Measurements from ENCODE around the gene EPB41L5. TPM values are rescaled to one million over a fixed set of nuclear protein-coding genes. Genes with fewer than 3 reads are reported as not detected.
"Not testable (repeated sequence)": the region's sequence is repeated elsewhere in the genome, so short reads cannot be mapped to it uniquely, and the experiment has no call there.

EPB41L5 gene
- total and polyA plus RNA-seq, 5 experiments from 2014 or later: 3.4 to 12.3 (median 4.4) TPM

GRCh38 chr2:120034621-120035020 is 21.7 kb downstream of the EPB41L5 start:
- H3K27me3 Mint-ChIP-seq: no peaks in the 10 kb centered on the region
- H3K4me1 Mint-ChIP-seq: peaks cover 3 to 6% (median 5%) of the 10 kb centered on the region in 4 donors
- no peak for DNase-seq
- no peak for ATAC-seq
- peaks cover 0 to 10% (median 0%) of the 10 kb centered on the region in 3 donors for H3K36me3 Mint-ChIP-seq
- no peak overlapping the region for H3K4me3 Mint-ChIP-seq
- no peak overlapping the region for H3K27ac Mint-ChIP-seq
- POLR2A ChIA-PET: interaction anchor here (1.0 kb wide), 1 partner anchor 21 kb away, joined by 4 read pairs; the partner anchor contains the start of gene EPB41L5
- H3K9me3 Mint-ChIP-seq: peaks cover 0 to 9% (median 0%) of the 10 kb centered on the region in 9 donors

- H3K27me3 Mint-ChIP-seq: no peaks in the 10 kb centered on the region
- no peak overlapping the region for H3K27ac Mint-ChIP-seq
- ATAC-seq: no peak
Measured at GRCh38 chr2:120036145-120036544, 23.3 kb downstream of the EPB41L5 start.

GRCh38 chr2:120037995-120038541 is 25.2 kb downstream of the EPB41L5 start:
- Mint-ChIP-seq H3K9me3 (peaks cover 0 to 9% (median 0%) of the 10 kb centered on the region in 9 donors), H3K27ac (no peak overlapping the region), H3K4me3 (no peak overlapping the region), H3K27me3 (no peaks in the 10 kb centered on the region), H3K4me1 (peaks cover 0 to 7% (median 3%) of the 10 kb centered on the region in 4 donors), H3K36me3 (peaks cover 5 to 7% (median 6%) of the 10 kb centered on the region in 3 donors)
- POLR2A ChIA-PET: no interaction called here
- no peak for ATAC-seq
- DNase-seq: no peak

More at GRCh38 chr2:120036145-120036544, 23.3 kb downstream of the EPB41L5 start:
- Mint-ChIP-seq H3K4me3 (no peak overlapping the region), H3K36me3 (peaks cover 0 to 4% (median 0%) of the 10 kb centered on the region in 3 donors), H3K9me3 (peaks cover 0 to 9% (median 0%) of the 10 kb centered on the region in 9 donors), H3K4me1 (peaks cover 2 to 4% (median 4%) of the 10 kb centered on the region in 4 donors)
- no peak for DNase-seq
- POLR2A ChIA-PET: no interaction called here

DNA sequence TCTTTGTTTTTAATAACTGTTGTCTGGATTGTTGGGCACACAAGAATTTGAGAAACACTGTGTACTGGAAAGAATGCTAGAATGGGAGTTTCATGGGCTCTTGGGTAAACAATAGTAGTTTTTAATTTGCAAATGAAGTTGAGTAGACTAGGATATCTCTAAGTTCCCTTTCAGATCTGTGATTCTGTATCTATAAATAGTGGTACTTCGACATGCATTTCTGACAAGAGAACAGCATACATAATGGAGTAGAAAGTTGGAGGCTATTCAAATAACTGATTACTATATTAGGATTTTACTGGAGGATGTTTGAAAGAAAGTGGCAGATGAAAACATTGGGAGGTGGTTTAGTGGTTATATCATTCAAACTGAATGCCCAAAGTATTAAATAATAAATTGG is 29.5 kb downstream of the EPB41L5 start:
- Mint-ChIP-seq H3K27me3 (no peaks in the 10 kb centered on the region), H3K4me1 (peaks cover 0 to 22% (median 3%) of the 10 kb centered on the region in 4 donors)

DNA sequence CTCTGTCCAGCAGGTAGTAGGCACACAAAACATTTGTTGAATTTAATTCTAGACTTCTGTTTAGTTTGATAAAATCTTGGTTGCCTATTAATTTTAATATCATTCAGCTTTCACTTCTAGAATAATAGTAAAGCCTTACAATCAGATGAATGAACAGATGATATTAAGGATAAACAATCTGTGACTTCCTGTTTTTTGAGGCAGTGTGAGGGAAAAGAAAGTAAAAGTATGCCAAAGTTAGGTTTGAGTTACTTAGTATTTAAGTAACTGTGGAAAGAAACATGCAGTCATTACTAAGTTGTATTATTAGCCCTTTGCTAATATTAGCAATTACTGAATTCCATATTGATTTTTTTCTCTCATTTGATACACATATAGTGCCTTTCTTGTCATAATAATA is 31.5 kb downstream of the EPB41L5 start:
- POLR2A ChIA-PET: no interaction called here
- Mint-ChIP-seq H3K27me3 (no peaks in the 10 kb centered on the region), H3K4me1 (peaks cover 0 to 18% (median 6%) of the 10 kb centered on the region in 4 donors), H3K27ac (peak overlapping the region in 2 of 10 donors; percentile 2 to 65), H3K36me3 (peaks cover 34 to 51% (median 49%) of the 10 kb centered on the region in 3 donors), H3K4me3 (no peak overlapping the region), H3K9me3 (peaks cover 0 to 43% (median 14%) of the 10 kb centered on the region in 9 donors)
- ATAC-seq (no peak), DNase-seq (no peak)

More for the DNA sequence above, 29.5 kb downstream of the EPB41L5 start:
- H3K27ac Mint-ChIP-seq: peak overlapping the region in 2 of 10 donors; percentile 46 to 56
- H3K9me3 Mint-ChIP-seq: peaks cover 0 to 23% (median 9%) of the 10 kb centered on the region in 9 donors
- peaks cover 19 to 36% (median 30%) of the 10 kb centered on the region in 3 donors for H3K36me3 Mint-ChIP-seq
- POLR2A ChIA-PET: no interaction called here
- ATAC-seq (no peak), DNase-seq (no peak)
- no peak overlapping the region for H3K4me3 Mint-ChIP-seq

DNA sequence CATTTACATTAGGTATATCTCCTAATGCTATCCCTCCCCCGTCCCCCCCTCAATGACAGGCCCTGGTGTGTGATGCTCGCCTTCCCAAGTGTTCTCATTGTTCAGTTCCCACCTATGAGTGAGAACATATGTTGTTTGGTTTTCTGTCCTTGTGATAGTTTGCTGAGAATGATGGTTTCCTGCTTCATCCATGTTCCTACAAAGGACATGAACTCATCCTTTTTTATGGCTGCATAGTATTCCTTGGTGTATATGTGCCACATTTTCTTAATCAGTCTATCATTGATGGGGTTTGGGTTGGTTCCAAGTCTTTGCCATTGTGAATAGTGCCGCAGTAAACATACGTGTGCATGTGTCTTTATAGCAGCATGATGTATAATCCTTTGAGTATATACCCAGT is 32.9 kb downstream of the EPB41L5 start:
- H3K4me1 Mint-ChIP-seq: peaks cover 0 to 18% (median 6%) of the 10 kb centered on the region in 4 donors
- H3K9me3 Mint-ChIP-seq: peaks cover 0 to 55% (median 27%) of the 10 kb centered on the region in 9 donors
- DNase-seq, H3K27ac Mint-ChIP-seq, H3K27me3 Mint-ChIP-seq, ATAC-seq, POLR2A ChIA-PET: not testable (repeated sequence)
- H3K4me3 Mint-ChIP-seq: peak overlapping the region in 1 of 10 donors; percentile 50
- H3K36me3 Mint-ChIP-seq: peaks cover 46 to 66% (median 60%) of the 10 kb centered on the region in 3 donors

DNA sequence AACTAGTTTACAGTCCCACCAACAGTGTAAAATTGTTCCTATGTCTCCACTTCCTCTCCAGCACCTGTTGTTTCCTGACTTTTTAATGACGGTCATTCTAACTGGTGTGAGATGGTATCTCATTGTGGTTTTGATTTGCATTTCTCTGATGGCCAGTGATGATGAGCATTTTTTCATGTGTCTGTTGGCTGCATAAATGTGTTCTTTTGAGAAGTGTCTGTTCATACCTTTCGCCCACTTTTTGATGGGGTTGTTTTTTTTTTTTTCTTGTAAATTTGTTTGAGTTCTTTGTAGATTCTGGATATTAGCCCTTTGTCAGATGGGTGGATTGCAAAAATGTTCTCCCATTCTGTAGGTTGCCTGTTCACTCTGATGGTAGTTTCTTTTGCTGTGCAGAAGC is 33.4 kb downstream of the EPB41L5 start:
- H3K27ac Mint-ChIP-seq, H3K27me3 Mint-ChIP-seq, ATAC-seq, DNase-seq, POLR2A ChIA-PET, H3K4me3 Mint-ChIP-seq: not testable (repeated sequence)
- peaks cover 0 to 18% (median 6%) of the 10 kb centered on the region in 4 donors for H3K4me1 Mint-ChIP-seq
- peaks cover 0 to 59% (median 28%) of the 10 kb centered on the region in 9 donors for H3K9me3 Mint-ChIP-seq
- peaks cover 47 to 70% (median 60%) of the 10 kb centered on the region in 3 donors for H3K36me3 Mint-ChIP-seq

DNA sequence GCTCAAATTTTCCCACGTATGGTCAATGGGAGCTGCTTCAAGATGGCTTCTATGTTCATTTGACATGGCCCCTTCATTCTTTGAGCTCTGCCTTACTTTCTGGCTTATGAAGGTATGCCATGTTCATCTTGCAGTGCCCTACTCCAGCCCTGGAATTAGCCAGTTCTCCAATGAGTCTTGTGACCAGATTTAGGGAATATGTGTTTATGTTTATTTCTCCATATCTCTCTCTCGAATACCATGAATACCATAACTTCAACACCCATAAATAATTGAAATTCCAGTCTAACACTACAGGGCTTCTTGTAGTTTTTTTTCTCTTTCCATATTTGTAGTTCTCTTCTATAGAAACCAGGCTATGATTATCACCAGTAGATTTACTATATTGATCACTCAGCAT is 39.7 kb downstream of the EPB41L5 start:
- H3K27me3 Mint-ChIP-seq: no peaks in the 10 kb centered on the region
- no peak overlapping the region for H3K27ac Mint-ChIP-seq
- H3K4me3 Mint-ChIP-seq: no peak overlapping the region
- peaks cover 7 to 62% (median 39%) of the 10 kb centered on the region in 9 donors for H3K9me3 Mint-ChIP-seq
- H3K36me3 Mint-ChIP-seq: peaks cover 49 to 82% (median 55%) of the 10 kb centered on the region in 3 donors
- peaks cover 0 to 5% (median 2%) of the 10 kb centered on the region in 4 donors for H3K4me1 Mint-ChIP-seq
- DNase-seq: no peak
- POLR2A ChIA-PET: no interaction called here
- ATAC-seq: no peak

GRCh38 chr2:120053891-120054290 is 41.0 kb downstream of the EPB41L5 start:
- DNase-seq (no peak), ATAC-seq (no peak)
- Mint-ChIP-seq H3K9me3 (peaks cover 7 to 49% (median 31%) of the 10 kb centered on the region in 9 donors), H3K27me3 (no peaks in the 10 kb centered on the region), H3K4me1 (peaks cover 0 to 3% (median 0%) of the 10 kb centered on the region in 4 donors), H3K36me3 (peaks cover 36 to 72% (median 48%) of the 10 kb centered on the region in 3 donors), H3K27ac (no peak overlapping the region), H3K4me3 (no peak overlapping the region)
- POLR2A ChIA-PET: no interaction called here

- H3K36me3 Mint-ChIP-seq: peaks cover 6 to 25% (median 9%) of the 10 kb centered on the region in 3 donors
- H3K4me3 Mint-ChIP-seq: no peak overlapping the region
- H3K27ac Mint-ChIP-seq: no peak overlapping the region
- H3K27me3 Mint-ChIP-seq: no peaks in the 10 kb centered on the region
- POLR2A ChIA-PET: no interaction called here
- peaks cover 0 to 2% (median under 1%) of the 10 kb centered on the region in 4 donors for H3K4me1 Mint-ChIP-seq
- H3K9me3 Mint-ChIP-seq: peaks cover 0 to 6% (median 4%) of the 10 kb centered on the region in 9 donors
- no peak for ATAC-seq
- DNase-seq: no peak
Measured at GRCh38 chr2:120059483-120059882, 46.6 kb downstream of the EPB41L5 start.

DNA sequence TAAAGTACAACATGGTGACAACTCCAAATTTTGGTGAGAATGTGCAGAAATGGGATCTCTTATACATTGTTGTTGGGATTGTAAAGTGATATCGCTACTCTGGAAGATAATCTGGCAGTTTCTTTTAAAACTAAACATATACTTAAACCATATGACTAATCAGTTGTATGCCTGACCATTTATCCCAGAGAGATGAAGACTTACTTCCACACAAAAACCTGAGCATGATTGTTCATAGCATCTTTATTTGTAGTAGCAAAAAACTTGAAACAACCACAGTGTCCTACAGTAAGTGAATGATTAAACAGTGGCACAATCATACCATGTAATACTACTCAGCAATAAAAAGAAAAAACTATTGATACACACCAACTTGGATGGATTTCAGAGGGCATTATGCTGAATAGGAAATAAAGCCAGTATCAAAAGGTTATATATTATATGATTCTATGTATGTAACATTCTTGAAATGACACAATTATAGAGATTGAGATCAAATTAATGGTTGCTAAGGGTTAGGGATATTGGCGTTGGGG is 47.3 kb downstream of the EPB41L5 start:
- POLR2A ChIA-PET: no interaction called here
- H3K36me3 Mint-ChIP-seq: peaks cover 3 to 23% (median 9%) of the 10 kb centered on the region in 3 donors
- ATAC-seq (no peak), DNase-seq (no peak)
- H3K9me3 Mint-ChIP-seq: peaks cover 0 to 6% (median 4%) of the 10 kb centered on the region in 9 donors
- H3K27me3 Mint-ChIP-seq: no peaks in the 10 kb centered on the region
- H3K27ac Mint-ChIP-seq: no peak overlapping the region
- H3K4me3 Mint-ChIP-seq: no peak overlapping the region
- H3K4me1 Mint-ChIP-seq: peaks cover 0 to 5% (median under 1%) of the 10 kb centered on the region in 4 donors

GRCh38 chr2:120064664-120065063 is 51.8 kb downstream of the EPB41L5 start:
- no peak for DNase-seq

More at GRCh38 chr2:120064664-120065063, 51.8 kb downstream of the EPB41L5 start:
- peaks cover 2 to 5% (median 4%) of the 10 kb centered on the region in 3 donors for H3K36me3 Mint-ChIP-seq
- no peak overlapping the region for H3K4me3 Mint-ChIP-seq
- POLR2A ChIA-PET: no interaction called here
- no peaks in the 10 kb centered on the region for H3K27me3 Mint-ChIP-seq
- H3K9me3 Mint-ChIP-seq: peaks cover 0 to 2% (median 0%) of the 10 kb centered on the region in 9 donors
- peaks cover 0 to 5% (median under 1%) of the 10 kb centered on the region in 4 donors for H3K4me1 Mint-ChIP-seq
- ATAC-seq: no peak
- no peak overlapping the region for H3K27ac Mint-ChIP-seq

All from naive thymus-derived CD8-positive, alpha-beta T cell (primary cell).